Lower leg skin (tissue), 3 donors: ENCODE data around the gene SLC22A23.

Experiments used
- POLR2A ChIP-seq, 2 donors: fragments of 450-650 bp; IDR thresholded peaks; one replicate each; pipeline ENCODE4 v1.6.1; 2016 to 2017; ENCODE audit warnings: antibody characterized with exemption in 2 of 2, mild to moderate bottlenecking in 1 of 2, moderate library complexity in 1 of 2
- TF ChIP-seq, protein P1 (sequence below), 3 donors: fragments of 450-650 bp; IDR thresholded peaks; one replicate each; pipeline ENCODE4 v1.5.1; 2016; ENCODE audit warnings: antibody characterized with exemption in 3 of 3, mild to moderate bottlenecking in 3 of 3, moderate library complexity in 2 of 3

DNA sequence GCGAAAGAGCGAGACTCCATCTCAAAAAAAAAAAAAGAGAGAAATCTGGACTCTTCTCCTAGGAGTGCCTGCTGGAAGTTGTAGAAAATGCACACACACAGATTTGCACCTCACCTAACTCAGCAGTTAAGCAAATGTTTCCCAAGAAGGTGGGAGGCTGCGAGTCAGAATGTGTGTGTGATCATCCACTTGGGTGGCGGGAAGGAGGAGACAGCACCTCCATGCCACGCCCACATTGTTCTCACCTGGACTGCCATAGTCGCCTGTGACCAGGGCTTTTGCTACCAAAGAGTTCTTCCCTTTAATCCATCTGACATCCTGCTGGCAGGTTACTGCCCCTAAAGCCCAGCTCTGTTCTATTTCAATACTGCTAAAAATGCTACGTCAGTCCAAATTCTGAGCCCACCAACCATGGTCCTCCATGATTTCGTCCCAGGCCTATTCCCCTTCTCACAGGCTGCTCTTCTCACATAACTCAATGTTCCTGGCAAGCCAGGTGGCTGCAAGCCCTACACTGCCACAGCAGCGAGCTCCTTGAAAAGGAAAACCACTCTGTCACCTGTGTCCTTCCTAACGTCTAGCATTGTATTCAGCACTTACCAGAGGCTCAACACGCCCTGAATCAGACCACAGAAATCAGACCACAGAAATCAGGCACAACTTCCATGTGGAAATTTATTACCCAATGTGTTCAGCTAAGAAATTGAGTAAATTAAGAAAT lies 120.6 kb downstream of the SLC22A23 start:
- TF ChIP-seq, protein P1, sequence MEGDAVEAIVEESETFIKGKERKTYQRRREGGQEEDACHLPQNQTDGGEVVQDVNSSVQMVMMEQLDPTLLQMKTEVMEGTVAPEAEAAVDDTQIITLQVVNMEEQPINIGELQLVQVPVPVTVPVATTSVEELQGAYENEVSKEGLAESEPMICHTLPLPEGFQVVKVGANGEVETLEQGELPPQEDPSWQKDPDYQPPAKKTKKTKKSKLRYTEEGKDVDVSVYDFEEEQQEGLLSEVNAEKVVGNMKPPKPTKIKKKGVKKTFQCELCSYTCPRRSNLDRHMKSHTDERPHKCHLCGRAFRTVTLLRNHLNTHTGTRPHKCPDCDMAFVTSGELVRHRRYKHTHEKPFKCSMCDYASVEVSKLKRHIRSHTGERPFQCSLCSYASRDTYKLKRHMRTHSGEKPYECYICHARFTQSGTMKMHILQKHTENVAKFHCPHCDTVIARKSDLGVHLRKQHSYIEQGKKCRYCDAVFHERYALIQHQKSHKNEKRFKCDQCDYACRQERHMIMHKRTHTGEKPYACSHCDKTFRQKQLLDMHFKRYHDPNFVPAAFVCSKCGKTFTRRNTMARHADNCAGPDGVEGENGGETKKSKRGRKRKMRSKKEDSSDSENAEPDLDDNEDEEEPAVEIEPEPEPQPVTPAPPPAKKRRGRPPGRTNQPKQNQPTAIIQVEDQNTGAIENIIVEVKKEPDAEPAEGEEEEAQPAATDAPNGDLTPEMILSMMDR (IDR thresholded peaks at IDR 0.05) = no peak
- no peak for TF ChIP-seq POLR2A (IDR thresholded peaks at IDR 0.05)
